Neural cell (in vitro differentiated cells): ENCODE data around the gene DRD4. TPM values are rescaled to one million over a fixed set of nuclear protein-coding genes. Genes with fewer than 3 reads are reported as not detected.

Experiments used
- H2AFZ ChIP-seq: fragments of 200-600, 300-800 bp; sonication (generic), shearing (Covaris generic); 2 replicates; pipeline ENCODE4 v1.6.0; 2014; ENCODE audit warnings: low read depth, mild to moderate bottlenecking, antibody characterized with exemption, low read length, moderate library complexity
- H3F3A ChIP-seq: fragments of 200-600 bp; shearing (Covaris generic); 2 replicates; pipeline ENCODE4 v1.6.1; 2016; ENCODE audit warnings: mild to moderate bottlenecking, moderate library complexity, mixed read lengths, antibody characterized with exemption, low read length; ENCODE audit not compliant: insufficient read depth, poor library complexity, severe bottlenecking
- H3K27ac ChIP-seq: fragments of 200-600, 300-800 bp; sonication (generic), shearing (Covaris generic); 2 replicates; pipeline ENCODE4 v1.5.1; 2014; ENCODE audit warnings: mild to moderate bottlenecking, low read length, moderate library complexity
- H3K27me3 ChIP-seq: fragments of 300-800, 200-600 bp; sonication (generic), shearing (Covaris generic); 2 replicates; pipeline ENCODE4 v1.6.0; 2014; ENCODE audit warnings: mild to moderate bottlenecking, low read depth, low read length, moderate library complexity; ENCODE audit not compliant: insufficient read depth
- H3K36me3 ChIP-seq: fragments of 300-800, 200-600 bp; sonication (generic), shearing (Covaris generic); 2 replicates; pipeline ENCODE4 v1.5.1; 2014; ENCODE audit warnings: mild to moderate bottlenecking, antibody characterized with exemption, low read length, moderate library complexity; ENCODE audit not compliant: insufficient read depth
- H3K4me2 ChIP-seq: fragments of 300-800, 200-600 bp; sonication (generic), shearing (Covaris generic); 2 replicates; pipeline ENCODE4 v1.6.0; 2014; ENCODE audit warnings: mild to moderate bottlenecking, low read length
- H3K4me3 ChIP-seq: fragments of 300-800, 200-600 bp; sonication (generic), shearing (Covaris generic); 2 replicates; pipeline ENCODE4 v1.5.1; 2014; ENCODE audit warnings: mild to moderate bottlenecking, low read length, moderate library complexity
- H3K79me2 ChIP-seq: fragments of 200-600 bp; shearing (Covaris generic); replicated peaks from 2 replicates; pipeline ENCODE4 v1.6.0; 2014; ENCODE audit warnings: mild to moderate bottlenecking, low read length, moderate library complexity; ENCODE audit not compliant: insufficient read depth
- H3K9ac ChIP-seq: fragments of 300-800, 200-600 bp; sonication (generic), shearing (Covaris generic); 2 replicates; pipeline ENCODE4 v1.6.1; 2016; ENCODE audit warnings: mild to moderate bottlenecking, low read length, mixed read lengths
- H3K9me2 ChIP-seq: fragments of 200-600 bp; shearing (Covaris generic); 2 replicates; pipeline ENCODE4 v1.6.1; 2016; ENCODE audit warnings: mild to moderate bottlenecking, low read length, mixed read lengths; ENCODE audit not compliant: insufficient read depth
- H3K9me3 ChIP-seq: fragments of 200-600, 300-800 bp; sonication (generic), shearing (Covaris generic); 2 replicates; pipeline ENCODE4 v1.6.1; 2016; ENCODE audit warnings: mild to moderate bottlenecking, mixed run types, low read length, moderate library complexity, mixed read lengths
- H4K20me1 ChIP-seq: fragments of 200-600 bp; shearing (Covaris generic); 2 replicates; pipeline ENCODE4 v1.6.1; 2016; ENCODE audit warnings: mild to moderate bottlenecking, mixed run types; ENCODE audit not compliant: insufficient read depth
- CTCF ChIP-seq: fragments of 450-650 bp; IDR thresholded peaks from 2 replicates; pipeline ENCODE4 v1.5.1; 2014; ENCODE audit warnings: antibody characterized with exemption, mild to moderate bottlenecking, moderate library complexity; ENCODE audit not compliant: poor library complexity, severe bottlenecking
- EP300 ChIP-seq: fragments of 450-650 bp; conservative IDR thresholded peaks from 2 replicates; pipeline ENCODE4 v1.6.1; 2014; ENCODE audit warnings: antibody characterized with exemption, mild to moderate bottlenecking, moderate library complexity; ENCODE audit not compliant: poor library complexity, severe bottlenecking
- EZH2 ChIP-seq: fragments of 200-600, 300-800 bp; shearing (Covaris generic), sonication (generic); IDR thresholded peaks from 2 replicates; pipeline ENCODE4 v1.6.1; 2014; ENCODE audit warnings: antibody characterized with exemption, low read length, borderline replicate concordance, mild to moderate bottlenecking; ENCODE audit not compliant: insufficient read depth, poor library complexity, severe bottlenecking
- MXI1 ChIP-seq: fragments of 450-650 bp; conservative IDR thresholded peaks from 2 replicates; pipeline ENCODE4 v1.6.1; 2014; ENCODE audit warnings: antibody characterized with exemption, mild to moderate bottlenecking; ENCODE audit not compliant: poor library complexity, severe bottlenecking
- POLR2AphosphoS5 ChIP-seq: IDR thresholded peaks from 2 replicates; pipeline ENCODE4 v1.6.1; 2012
- RAD21 ChIP-seq: fragments of 450-650 bp; conservative IDR thresholded peaks from 2 replicates; pipeline ENCODE4 v1.6.1; 2014; ENCODE audit warnings: antibody characterized with exemption, mild to moderate bottlenecking, moderate library complexity
- SMC3 ChIP-seq: fragments of 450-650 bp; conservative IDR thresholded peaks from 2 replicates; pipeline ENCODE4 v1.6.1; 2014; ENCODE audit warnings: antibody characterized with exemption, mild to moderate bottlenecking, moderate library complexity; ENCODE audit not compliant: poor library complexity
- TAF1 ChIP-seq: IDR thresholded peaks from 2 replicates; pipeline ENCODE4 v1.6.1; 2012; ENCODE audit warnings: low read depth
- polyA plus RNA-seq: library from polyadenylated mRNA; depleted of rRNA; stranded (reverse); fragments of >200 nt; gene quantifications from 2 replicates; pipeline ENCODE4 v1.2.3, GENCODE V29; 2014
- TF ChIP-seq, protein P1 (sequence below): IDR thresholded peaks from 2 replicates; pipeline ENCODE4 v1.6.1; 2012; ENCODE audit warnings: borderline replicate concordance

Gene DRD4
- polyA plus RNA-seq, 1 donor from 2014 or later = not detected

DNA sequence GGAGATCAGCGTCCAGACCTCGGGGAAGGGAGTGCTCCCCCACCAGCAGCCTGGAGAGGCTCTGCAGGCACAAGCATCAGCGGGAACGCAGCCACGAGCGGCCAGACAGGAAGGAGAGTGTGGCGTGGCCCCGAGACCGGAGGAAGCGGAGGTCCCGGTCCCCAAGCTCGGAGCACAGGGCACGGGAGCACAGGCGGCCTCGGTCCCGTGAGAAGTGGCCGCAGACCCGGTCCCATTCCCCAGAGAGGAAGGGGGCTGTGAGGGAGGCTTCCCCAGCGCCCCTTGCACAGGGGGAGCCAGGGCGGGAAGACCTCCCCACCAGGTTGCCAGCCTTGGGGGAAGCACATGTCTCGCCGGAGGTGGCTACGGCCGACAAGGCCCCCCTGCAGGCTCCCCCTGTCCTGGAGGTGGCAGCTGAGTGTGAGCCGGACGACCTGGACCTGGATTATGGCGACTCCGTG, 28.2 kb upstream of the DRD4 start:
- H3F3A ChIP-seq = no peaks in the 10 kb centered on the region
- no peaks in the 10 kb centered on the region for H4K20me1 ChIP-seq
- TF ChIP-seq SMC3 (no peak), POLR2AphosphoS5 (no peak), CTCF (no peak), EP300 (no peak), RAD21 (no peak), MXI1 (no peak), EZH2 (no peak), TAF1 (no peak)
- TF ChIP-seq, protein P1, sequence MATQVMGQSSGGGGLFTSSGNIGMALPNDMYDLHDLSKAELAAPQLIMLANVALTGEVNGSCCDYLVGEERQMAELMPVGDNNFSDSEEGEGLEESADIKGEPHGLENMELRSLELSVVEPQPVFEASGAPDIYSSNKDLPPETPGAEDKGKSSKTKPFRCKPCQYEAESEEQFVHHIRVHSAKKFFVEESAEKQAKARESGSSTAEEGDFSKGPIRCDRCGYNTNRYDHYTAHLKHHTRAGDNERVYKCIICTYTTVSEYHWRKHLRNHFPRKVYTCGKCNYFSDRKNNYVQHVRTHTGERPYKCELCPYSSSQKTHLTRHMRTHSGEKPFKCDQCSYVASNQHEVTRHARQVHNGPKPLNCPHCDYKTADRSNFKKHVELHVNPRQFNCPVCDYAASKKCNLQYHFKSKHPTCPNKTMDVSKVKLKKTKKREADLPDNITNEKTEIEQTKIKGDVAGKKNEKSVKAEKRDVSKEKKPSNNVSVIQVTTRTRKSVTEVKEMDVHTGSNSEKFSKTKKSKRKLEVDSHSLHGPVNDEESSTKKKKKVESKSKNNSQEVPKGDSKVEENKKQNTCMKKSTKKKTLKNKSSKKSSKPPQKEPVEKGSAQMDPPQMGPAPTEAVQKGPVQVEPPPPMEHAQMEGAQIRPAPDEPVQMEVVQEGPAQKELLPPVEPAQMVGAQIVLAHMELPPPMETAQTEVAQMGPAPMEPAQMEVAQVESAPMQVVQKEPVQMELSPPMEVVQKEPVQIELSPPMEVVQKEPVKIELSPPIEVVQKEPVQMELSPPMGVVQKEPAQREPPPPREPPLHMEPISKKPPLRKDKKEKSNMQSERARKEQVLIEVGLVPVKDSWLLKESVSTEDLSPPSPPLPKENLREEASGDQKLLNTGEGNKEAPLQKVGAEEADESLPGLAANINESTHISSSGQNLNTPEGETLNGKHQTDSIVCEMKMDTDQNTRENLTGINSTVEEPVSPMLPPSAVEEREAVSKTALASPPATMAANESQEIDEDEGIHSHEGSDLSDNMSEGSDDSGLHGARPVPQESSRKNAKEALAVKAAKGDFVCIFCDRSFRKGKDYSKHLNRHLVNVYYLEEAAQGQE = no peak
- H3K79me2 ChIP-seq = no peaks in the 10 kb centered on the region
- no peak overlapping the region for H3K4me3 ChIP-seq
- no peak overlapping the region for H3K4me2 ChIP-seq
- H3K36me3 ChIP-seq = no peaks in the 10 kb centered on the region
- H3K9ac ChIP-seq = no peak overlapping the region
- H2AFZ ChIP-seq = no peak overlapping the region
- H3K9me3 ChIP-seq = no peaks in the 10 kb centered on the region
- H3K9me2 ChIP-seq = no peaks in the 10 kb centered on the region
- H3K27me3 ChIP-seq = no peaks in the 10 kb centered on the region
- H3K27ac ChIP-seq = no peak overlapping the region

DNA sequence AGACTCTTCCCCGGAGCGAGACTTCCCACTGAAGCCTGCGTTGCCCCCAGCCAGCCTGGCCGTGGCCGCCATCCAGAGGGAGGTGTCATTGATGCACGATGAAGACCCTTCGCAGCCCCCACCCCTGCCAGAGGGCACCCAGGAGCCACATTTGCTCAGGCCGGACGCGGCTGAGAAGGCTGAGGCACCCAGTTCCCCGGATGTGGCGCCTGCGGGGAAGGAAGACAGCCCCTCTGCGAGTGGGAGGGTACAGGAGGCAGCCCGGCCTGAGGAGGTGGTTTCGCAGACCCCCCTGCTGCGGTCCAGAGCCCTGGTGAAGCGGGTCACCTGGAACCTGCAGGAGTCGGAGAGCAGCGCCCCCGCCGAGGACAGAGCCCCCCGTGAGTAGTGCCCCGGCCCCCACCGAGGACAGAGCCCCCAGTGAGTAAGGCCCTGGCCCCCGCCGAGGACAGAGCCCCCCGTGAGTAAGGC, 27.7 kb upstream of the DRD4 start:
- H4K20me1 ChIP-seq = no peaks in the 10 kb centered on the region
- no peaks in the 10 kb centered on the region for H3K9me3 ChIP-seq
- H3K9ac ChIP-seq = no peak overlapping the region
- no peak overlapping the region for H2AFZ ChIP-seq
- no peak overlapping the region for H3K4me3 ChIP-seq
- no peaks in the 10 kb centered on the region for H3K36me3 ChIP-seq
- H3K27me3 ChIP-seq = no peaks in the 10 kb centered on the region
- TF ChIP-seq SMC3 (no peak), EP300 (no peak), EZH2 (no peak), MXI1 (no peak), TAF1 (no peak), CTCF (no peak), POLR2AphosphoS5 (no peak)
- TF ChIP-seq, protein P1 = no peak
- H3K27ac ChIP-seq = no peak overlapping the region
- H3F3A ChIP-seq = no peaks in the 10 kb centered on the region
- H3K79me2 ChIP-seq = no peaks in the 10 kb centered on the region
- no peak overlapping the region for H3K4me2 ChIP-seq
- no peaks in the 10 kb centered on the region for H3K9me2 ChIP-seq
